ENCODE data around the gene DCHS1.
A peak's percentile ranks its signal among the peaks of the same experiment; 100 is the strongest.

Gene DCHS1

DNA sequence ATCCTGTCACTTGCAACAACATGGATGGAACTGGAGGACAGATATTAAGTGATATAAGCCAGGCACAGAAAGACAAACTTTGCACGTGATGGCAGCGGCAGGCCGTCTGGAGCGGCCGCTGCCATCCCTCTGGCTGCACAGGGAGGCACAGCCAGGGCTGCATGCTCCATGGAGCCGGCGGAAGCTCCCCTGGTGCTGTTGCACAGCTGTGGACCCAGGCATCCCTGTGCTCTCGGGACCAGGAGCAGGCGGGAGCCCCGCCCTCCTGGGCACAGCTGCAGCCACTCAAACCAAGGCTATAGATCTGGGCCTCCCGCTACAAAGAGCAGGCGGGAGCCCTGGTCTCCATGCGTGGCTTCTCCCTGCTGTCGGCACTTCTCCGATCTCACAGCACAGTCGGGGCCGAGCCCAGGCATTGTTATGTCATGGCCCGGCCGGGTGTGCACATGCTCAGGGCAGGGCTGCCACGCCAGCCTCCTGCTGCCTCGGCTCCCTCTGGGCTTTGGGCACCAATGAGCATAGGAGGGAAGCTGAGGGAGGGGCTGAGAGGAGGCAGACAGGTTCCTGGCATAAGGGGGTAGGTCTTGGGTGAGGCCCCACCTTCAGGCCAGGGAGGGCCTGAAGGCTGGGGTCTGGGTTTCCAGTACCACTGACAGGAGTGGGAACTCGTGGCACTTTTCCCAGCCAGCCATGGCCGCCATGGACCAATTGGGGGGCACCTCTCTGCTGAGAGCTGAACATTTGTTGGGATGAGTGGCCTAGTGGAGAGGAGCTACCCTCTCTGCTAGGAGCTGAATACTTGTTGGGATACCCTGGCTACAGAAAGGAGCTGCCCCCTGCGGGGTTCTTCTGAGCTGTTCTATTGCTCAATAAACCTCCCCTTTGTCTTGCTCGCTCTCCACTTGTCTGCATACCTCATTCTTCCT is 68.9 kb downstream of the DCHS1 start:
- no peak for DNase-seq

DNA sequence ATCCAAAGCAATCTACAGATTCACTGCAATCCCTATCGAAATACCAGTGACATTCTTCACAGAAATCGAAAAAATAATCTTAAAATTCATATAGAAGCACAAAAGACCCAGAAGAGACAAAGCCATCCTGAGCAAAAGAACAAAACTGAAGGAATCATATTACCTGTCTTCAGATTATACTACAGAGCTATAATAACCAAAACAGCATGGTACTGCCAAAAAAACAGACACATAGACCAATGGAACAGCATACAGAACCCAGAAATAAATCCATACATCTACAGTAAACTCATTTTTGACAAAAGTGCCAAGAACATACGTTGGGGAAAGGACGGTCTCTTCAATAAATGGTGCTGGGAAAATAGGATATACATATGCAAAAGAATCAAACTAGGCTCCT is 71.1 kb downstream of the DCHS1 start:
- DNase-seq, result no peak

DNA sequence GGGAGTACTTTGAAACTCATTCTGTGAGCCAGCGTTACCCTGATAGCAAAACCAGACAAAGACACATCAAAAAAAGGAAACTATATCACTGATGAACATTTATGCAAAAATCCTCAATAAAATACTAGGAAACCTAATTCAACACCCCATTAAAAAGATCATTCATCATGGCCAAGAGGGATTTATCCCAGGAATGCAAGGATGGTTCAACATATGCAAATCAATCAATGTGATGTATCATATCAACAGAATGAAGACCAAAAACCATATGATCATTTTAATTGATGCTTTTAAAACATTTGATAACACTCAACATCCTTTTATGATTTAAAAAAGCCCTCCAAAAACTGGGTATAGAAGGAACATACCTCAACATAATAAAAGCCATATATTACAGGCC is 72.0 kb downstream of the DCHS1 start:
- no peak for DNase-seq

DNA sequence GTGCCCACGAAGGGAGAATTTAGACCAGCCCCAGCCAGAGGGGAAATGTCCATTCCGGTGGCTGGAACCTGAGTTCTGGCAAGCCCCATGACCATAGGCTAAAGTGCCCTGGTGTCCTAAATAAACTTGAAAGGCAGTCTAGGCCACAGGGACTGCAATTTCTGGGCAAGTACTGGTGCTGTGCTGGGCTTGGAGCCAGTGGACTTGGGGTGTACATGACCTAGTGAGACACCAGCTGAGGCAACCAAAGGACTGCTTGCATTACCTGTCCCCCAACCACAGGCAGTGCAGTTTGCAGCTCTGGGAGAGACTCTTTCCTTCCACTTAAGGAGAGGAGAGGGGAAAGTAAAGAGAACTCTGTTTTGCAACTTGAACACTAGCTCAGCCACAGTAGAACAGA is 75.9 kb downstream of the DCHS1 start:
- DNase-seq, result no peak

DNA sequence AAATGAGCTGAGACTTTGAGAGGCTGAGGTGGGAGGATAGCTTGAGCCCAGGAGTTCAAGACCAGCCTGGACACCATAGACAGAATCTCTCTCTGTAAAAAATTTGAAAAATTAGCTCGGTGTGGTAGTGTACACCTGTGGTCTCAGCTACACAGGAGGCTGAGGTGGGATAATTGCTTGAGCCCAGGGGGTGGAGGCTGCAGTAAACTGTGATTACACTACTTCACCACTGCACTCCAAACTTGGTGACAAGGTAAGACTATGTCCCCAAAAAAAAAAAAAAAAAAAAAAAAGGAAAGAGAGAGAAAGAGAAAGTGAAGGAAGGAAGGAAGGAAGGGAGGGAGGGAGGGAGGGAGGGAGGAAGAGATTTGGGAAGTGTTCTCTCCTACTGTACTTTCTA is 77.5 kb downstream of the DCHS1 start:
- DNase-seq, result no peak

DNA sequence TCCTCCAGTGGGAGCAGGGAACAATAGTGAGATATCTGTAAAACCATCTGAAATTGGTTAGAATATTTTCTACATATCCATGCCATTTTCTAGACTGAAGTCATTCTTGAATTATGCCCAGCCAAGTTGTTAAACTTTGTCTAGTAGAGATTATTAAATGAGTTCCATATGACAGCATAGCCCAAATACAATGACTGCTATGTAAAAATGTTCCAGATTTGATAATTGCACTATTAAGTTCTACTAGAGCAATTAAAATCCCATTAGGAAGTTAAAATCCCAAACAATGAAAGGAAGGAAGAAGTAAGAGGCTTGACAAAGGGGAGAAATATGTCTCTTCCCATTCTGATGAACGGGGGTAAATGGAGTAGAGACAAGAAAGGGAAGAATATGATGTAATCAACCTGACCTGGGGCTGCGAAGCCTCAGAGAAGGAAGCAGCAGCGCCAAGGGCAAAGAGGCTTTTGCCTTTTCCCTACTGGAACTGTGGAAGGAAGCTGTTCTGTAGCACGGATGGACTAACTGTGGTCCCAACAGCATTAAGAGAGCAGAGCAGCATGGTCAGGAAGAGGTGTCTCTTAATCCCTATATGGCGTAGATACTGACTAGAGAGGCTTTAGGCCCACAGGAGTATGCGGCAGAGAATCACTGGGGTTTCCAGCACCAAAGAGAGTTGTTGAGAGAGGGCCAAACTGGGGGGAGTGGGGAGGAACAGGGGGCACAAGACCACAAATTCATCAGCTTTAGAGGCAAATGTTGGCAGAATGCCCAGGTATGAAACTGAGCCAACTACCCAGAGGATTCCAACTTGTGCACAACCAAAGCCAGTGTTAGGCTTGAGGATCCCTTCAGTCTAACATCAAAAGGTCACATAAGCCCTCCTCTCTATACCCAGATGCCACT is 78.9 kb downstream of the DCHS1 start:
- peak; percentile 37 for DNase-seq

DNA sequence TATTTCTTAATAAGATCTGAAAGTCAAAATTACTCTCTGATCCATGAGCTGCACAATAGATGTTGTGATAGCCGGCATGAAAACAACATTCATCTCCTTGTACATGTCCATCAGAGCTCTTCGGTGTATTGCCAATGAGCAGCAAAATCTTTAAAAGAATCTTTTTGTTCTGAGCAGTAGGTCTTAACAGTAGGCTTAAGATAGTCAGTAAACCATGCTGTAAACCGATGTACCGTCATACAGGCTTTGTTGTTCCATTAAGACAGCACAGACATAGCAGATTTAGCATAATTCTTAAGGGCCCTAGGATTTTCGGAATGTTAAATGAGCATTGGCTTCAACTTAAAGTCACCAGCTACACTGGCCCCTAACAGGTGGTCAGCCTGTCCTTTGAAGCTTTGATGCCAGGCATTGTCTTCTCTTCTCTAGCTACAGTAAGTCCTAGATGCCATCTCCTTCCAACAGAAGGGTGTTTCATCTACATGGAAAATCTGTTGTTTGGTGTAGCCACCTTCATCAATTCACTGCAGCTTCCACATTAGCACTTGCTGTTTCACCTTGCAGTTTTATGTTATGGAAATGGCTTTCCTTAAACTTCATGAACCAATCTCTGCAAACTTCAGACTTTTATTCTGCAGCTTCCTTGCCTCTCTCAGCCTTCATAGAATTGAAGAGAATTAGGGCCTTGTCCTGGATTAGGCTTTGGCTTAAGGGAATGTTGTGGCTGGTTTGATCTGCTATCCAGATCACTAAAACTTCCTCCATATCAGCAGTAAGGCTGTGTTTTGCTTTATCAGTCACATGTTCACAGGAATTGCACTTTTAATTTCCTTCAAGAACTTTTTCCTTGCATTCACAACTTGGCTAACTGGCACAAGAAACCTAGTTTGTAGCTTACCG is 80.5 kb downstream of the DCHS1 start:
- DNase-seq, result no peak

DNA sequence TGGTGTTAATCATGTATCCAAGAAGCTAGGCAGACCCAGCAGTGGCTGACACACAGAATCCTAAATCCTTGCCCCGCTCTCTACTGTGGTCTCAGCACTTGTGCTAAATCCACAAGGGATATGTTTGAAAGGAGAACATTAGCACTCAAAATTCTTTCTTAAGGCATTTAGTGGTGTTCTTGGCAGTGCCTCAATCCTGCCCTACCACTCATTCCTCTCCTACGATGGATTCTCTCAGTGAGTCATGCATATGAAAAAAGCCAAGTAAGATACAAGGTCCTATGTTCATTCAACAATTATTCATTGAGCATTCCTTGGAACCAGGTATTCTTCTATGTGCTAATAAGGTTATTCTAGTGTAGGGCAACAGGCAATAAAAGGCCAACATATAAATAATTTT is 83.4 kb downstream of the DCHS1 start:
- no peak for DNase-seq

DNA sequence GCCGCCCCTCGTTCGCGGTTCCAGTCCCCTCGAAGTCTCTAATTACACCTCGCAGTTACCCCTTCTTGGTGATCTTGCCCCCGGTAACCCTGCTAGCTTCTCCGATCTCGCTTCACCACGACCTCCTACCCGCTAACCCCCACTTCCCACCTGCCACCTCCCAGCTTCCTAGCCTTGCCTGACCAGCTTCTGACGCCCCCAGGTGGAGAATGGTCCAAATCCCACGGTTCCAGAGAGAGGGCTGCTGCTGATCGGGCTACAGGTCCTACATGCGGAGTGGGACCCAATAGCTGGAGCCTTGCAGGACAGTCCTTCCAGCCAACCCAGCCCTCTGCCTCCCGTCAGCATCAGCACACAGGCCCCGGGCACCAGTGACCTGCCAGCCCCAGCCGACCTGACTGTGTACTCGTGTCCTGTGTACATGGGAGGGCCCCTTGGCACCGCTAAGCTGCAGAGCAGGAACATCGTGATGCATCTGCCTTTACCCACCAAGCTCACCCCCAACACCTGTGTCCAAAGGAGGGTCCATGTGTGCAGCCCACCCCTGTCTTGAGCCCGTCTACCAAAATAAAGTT is 84.1 kb downstream of the DCHS1 start:
- no peak for DNase-seq

Data from RPMI8226 (cell line).